NCI-H2107 treated with DMSO at 0.1 percent for 48 hours (cell line): Measurements from ENCODE around the gene LRRTM2.

ENCODE experiments used
- DNase-seq: peaks from one replicate; lab custom pipeline; 2025; ENCODE audit not compliant: unreplicated experiment; lab: John Stamatoyannopoulos, UW

LRRTM2 gene

GRCh38 chr5:138884094-138884493 is 9.0 kb upstream of the LRRTM2 start:
- DNase-seq, result no peak

DNA sequence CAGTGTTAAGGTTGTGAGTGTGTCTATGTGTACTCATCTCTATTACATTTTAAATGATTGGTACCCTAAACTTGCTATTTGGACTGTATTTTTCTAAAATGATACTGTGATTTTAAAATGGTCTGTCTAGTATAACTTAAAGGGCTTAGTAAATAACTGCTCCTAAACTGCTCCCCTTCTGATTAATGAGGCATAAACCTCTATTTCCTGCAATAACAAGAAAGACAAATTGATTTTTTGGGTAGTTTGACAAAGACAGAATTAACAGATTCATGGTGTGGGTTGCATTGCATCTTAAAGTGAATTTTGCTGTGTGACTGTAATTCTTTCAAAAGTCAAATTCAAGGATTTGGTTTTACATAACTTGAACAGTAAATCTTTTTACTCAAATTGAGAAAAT is 8.1 kb upstream of the LRRTM2 start:
- DNase-seq, result no peak

GRCh38 chr5:138878437-138879235 is 3.5 kb upstream of the LRRTM2 start:
- DNase-seq, result no peak

DNA sequence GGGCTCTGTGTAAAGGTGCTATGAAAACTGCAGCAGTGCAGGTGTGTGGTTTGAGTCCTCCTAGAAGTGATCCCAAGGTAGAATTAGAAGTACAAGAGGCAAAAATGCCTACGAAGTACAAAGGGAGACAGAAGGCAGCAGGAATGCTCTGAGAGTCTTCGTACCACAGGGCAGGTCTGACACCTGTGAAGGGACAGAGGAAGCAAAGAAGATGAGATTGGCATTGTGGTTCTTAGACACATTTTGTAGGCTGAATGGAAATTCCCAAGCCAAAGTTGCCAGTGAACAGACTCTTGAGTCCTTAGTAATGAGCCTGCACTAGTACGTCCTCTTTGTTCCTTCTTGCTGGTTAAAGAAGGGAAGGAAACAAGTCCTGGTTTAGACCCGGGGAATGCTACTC is 1.7 kb upstream of the LRRTM2 start:
- DNase-seq, result no peak

- DNase-seq, result no peak
These were observed 811 bp upstream of the LRRTM2 start for GRCh38 chr5:138875946-138876345.

DNA sequence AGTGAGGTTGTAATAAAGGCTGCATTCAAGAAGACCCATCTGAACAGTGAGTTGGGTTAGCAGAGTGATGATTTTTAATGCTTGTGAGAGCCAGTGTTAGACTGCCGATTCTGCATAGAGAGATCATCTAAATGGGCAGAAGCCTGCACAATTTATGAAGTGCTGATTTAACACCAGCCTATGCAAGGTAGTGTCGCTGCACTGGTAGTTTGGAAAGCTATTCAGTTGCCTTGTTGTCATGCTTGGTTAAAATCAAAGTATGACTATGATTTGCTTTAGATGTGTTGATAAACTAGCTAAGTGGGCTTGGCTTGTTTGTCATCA is 379 bp upstream of the LRRTM2 start:
- no peak for DNase-seq

- DNase-seq, result no peak
These were observed 894 bp downstream of the LRRTM2 start for GRCh38 chr5:138874241-138874640.

- DNase-seq, result no peak
These were observed 1.5 kb downstream of the LRRTM2 start for GRCh38 chr5:138873466-138874221.

- no peak for DNase-seq
These were observed 2.2 kb downstream of the LRRTM2 start for GRCh38 chr5:138872841-138873465.

GRCh38 chr5:138870611-138871010 is 4.5 kb downstream of the LRRTM2 start:
- DNase-seq, result no peak

DNA sequence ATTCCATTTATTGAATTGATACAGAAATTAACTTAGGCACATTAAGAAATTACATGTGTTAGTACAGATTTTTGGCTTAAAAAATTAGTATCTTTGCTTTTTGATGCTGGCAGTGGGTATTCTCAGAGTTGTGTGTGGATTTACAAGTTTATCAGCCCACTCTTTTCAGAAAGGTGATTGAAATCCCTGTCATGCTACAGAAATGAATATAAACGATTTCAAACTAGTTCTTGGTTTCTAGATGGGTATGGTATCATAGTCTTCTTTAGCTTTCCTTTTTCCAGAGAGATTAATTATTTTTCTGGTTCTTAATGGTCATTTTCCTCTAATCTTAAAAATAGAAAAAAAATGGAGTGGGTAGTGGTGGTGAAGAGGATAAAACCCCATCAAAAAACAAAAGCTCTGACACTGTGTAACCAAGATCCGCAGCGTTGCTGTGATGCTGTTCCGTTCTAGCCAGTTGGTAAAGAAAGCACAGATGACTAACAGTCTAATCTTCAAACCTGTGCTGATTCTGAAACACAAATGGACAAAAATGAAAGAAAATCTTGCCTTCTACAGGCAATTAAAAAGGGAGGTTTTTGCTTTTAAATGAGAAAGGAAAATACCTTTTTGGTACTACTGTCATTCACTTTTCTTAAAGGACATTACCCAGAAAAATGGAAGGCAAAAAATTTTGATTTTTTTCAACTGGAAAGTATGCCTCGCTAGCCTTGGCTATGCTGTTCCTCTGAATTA is 5.2 kb downstream of the LRRTM2 start:
- no peak for DNase-seq

GRCh38 chr5:138869038-138869437 is 6.1 kb downstream of the LRRTM2 start:
- no peak for DNase-seq

DNA sequence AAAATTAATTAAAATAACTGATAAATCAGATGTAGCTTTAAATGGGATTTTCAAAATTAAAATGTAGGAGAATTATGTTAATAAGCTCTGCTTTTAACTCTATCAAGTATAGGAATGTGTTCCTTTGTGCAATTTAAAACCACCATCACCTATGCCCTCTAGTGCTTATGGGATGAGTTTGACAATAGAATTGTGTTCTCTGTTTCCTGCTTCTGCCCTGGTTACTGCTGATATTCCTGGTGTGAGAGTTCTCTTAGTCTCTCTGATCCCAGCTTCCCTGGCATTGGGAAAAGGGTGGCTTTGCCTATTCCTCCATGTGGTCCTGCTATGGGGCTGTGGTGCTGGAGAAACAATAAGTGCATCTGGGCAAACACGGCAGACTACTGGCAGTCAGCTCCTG is 8.1 kb downstream of the LRRTM2 start:
- no peak for DNase-seq

DNA sequence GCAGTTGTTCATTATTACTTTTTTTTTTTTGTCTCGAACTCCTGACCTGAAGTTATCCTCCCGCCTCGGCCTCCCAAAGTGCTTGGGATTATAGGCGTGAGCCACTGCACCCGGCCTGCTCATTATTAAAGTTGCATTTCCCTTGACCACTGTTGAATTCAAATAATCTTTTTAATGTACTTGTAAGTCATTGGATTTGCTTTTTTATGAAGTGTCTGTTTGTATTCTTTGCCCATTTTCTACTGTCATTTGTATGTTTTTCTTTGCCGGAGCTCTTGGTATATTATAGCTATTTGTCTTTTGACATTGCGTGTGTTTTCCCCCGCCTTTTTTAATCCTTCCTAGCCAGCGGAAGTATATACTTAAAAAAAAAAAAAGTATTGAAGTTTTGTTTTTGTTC is 22.0 kb downstream of the LRRTM2 start:
- DNase-seq, result no peak

DNA sequence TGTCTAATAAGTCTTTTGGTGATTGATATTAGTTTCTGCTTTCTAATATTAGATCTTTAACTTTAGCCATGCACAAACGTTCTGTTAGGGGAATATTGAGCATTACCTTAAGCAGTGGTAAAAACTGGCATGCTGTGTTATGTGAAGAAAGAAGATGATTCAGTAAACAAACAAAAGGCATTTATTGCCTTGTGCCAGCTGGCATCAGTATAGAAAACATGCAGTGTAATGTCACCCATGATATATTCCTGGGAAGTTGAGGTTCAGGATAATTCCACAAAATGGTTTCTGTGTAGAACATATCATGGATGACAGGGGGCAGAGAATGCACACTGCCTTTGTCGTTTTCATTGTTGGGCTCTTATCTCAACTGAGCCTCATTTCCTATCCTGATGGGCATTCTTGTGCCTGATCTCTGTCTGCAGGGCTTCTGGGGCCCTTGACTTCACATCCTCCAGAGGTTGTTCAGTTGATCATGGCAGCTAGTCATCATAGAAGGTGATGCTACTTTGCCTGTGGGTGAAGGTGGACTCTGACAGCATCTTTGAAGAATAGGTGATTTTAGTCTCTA is 24.2 kb downstream of the LRRTM2 start:
- DNase-seq, result no peak

DNA sequence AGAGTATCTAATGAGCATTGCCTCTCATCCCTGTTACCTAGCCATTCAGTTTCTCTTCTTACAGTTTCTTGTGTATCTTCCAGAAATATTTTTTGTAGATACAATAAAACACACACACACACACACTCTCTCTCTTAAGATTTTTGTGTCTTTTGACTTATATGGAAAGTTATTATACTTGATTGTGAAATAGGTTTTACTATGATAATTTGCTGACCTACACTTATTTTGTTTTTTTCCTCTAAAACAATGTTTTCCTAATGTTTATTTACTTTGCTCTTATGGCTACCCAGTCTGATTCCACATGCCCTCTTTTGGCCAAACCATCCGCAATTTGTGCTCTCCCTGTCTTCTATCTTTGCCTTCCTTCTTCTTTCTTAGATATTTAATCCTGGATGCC is 25.3 kb downstream of the LRRTM2 start:
- DNase-seq, result no peak

DNA sequence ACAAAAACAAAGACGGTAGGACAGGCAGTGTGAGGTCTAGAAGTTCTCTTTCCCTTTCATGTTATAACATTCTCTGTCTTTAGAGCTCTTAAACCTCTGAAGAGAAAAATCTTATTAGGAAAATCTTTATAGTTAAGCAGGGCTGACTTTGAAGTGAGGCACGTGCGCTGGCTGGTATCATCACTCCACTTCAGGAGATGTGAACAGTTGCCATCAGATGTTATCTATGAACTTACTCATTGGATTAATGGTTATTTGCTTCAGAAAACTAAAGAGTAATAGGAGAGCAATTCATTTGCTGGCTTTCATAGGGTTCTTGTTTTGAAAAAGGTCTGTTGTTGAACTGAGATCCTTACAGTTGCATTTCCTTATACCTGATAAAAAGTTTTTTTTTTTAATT is 25.7 kb downstream of the LRRTM2 start:
- no peak for DNase-seq

- no peak for DNase-seq
These were observed 30.2 kb downstream of the LRRTM2 start for GRCh38 chr5:138844812-138845513.

DNA sequence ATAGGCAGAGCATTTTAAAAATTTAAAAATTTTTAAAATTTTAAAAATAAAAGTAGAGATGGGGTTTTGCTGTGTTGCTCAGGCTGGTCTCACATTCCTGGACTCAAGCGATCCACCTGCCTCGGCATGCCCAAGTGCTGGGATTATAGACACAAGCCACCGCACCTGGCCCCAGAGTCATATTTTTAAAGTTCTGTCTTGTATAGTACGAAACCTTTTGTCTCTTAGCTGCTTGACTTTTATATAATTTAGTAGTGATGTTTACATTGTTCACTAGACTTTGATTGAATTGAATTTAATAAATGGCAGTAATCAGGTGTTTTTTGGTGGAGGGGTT is 31.0 kb downstream of the LRRTM2 start:
- no peak for DNase-seq

GRCh38 chr5:138843316-138844124 is 31.6 kb downstream of the LRRTM2 start:
- DNase-seq, result no peak
